ENCODE data around the gene TSC22D2. TPM values are rescaled to one million over a fixed set of nuclear protein-coding genes. Genes with fewer than 3 reads are reported as not detected.
A peak's percentile ranks its signal among the peaks of the same experiment; 100 is the strongest.

TSC22D2 gene
- total and polyA plus RNA-seq, 2 of the 4 experiments (the other 2 are of a cell fraction), result 12.2 to 20.5 TPM

- peak overlapping the region; percentile 8 for H2BK120ac ChIP-seq (ENCODE audit: low read depth, low read length)
- 0% methylated on average over 46 of the region's 68 CpGs; no CpG with 5 or more reads in 1 of the 2 experiments for WGBS, 2 experiments (ENCODE audit: extremely low coverage in 2 of 2, insufficient read length in 1 of 2)
- no peak overlapping the region for H4K8ac ChIP-seq (ENCODE audit: low read depth in 2 of 2, low read length in 2 of 2)
- no peak overlapping the region for H2AK5ac ChIP-seq (ENCODE audit: low read depth, low read length)
- peak overlapping the region; percentile 99 for H2AK9ac ChIP-seq (replicated peaks; ENCODE audit: low read depth, low read length, poor library complexity)
- ChIA-PET POLR2A (ENCODE audit: unreplicated experiment) (interaction anchor here (0.9 kb wide), 1 partner anchor 162 kb away, joined by 3 read pairs; no protein-coding TSS in a partner anchor), CTCF (interaction anchor here (0.7 to 1.9 kb wide), 5 partner anchors 39 to 183 kb away, joined by 3 to 7 read pairs (median 3); no protein-coding TSS in a partner anchor)
- H2AFZ ChIP-seq (replicated peaks; ENCODE audit: low read length, poor library complexity), result no peak overlapping the region
- BruUV-seq (replicated peaks), result no TSS peak
- no peaks in the 10 kb centered on the region for H3K9me3 ChIP-seq (ENCODE audit: control insufficient read depth, insufficient read depth, low read length)
- H3K56ac ChIP-seq (ENCODE audit: extremely low read depth, insufficient read depth, low read length), result peak overlapping the region; percentile 75
- in situ Hi-C loops (cut with MboI; ENCODE audit: low sequenced_read_pairs), result no loop called here
- peak overlapping the region; percentile 77 for H3K4ac ChIP-seq (ENCODE audit: low read depth, low read length)
- no peak overlapping the region for H2BK20ac ChIP-seq (ENCODE audit: low read depth, low read length)
- peaks cover 2% of the 10 kb centered on the region for H3K4me1 ChIP-seq (ENCODE audit: control insufficient read depth, insufficient read depth, low read length)
- dilution Hi-C loops (cut with HindIII; ENCODE audit: low sequenced_read_pairs, unreplicated experiment), result no loop called here
- DNase-seq (peak; percentile 32), ATAC-seq (ENCODE audit: low read depth) (no peak)
- peak overlapping the region; percentile 17; the same call in 1 of the 2 replicates for H4K91ac ChIP-seq (ENCODE audit: insufficient read depth, low read depth, low read length)
- H3K9ac ChIP-seq (ENCODE audit: low read depth, low read length), result peak overlapping the region; percentile 93
- H3K4me2 ChIP-seq (ENCODE audit: low read depth, low read length), result peak overlapping the region; percentile 93
- peak overlapping the region; percentile 85 for H3K14ac ChIP-seq (replicated peaks; ENCODE audit: low read depth, low read length)
- H3K4me3 ChIP-seq (ENCODE audit: insufficient read depth, low read depth, low read length), result peak overlapping the region; percentile 76
- intact Hi-C loops (cut with micrococcal nuclease), result loop anchor here (1.0 kb wide), 1 partner anchor 134 kb away; no protein-coding TSS in a partner anchor
- H3K9me1 ChIP-seq (ENCODE audit: insufficient read depth, low read length), result no peaks in the 10 kb centered on the region; the same call in 1 of the 2 replicates
- no peak overlapping the region for H4K5ac ChIP-seq (ENCODE audit: low read depth, low read length)
- H2BK15ac ChIP-seq (ENCODE audit: low read depth, low read length), result no peak overlapping the region
- TF ChIP-seq CEBPB (IDR thresholded peaks at IDR 0.05; ENCODE audit: low read depth, low read length) (no peak), BHLHE40 (IDR thresholded peaks at IDR 0.05; ENCODE audit: low read depth, low read length) (no peak), MXI1 (IDR thresholded peaks at IDR 0.05; ENCODE audit: borderline replicate concordance, low read depth, low read length) (peak; percentile 37; the same call in 1 of the 2 replicates)
- H3K23ac ChIP-seq (ENCODE audit: low read depth, low read length), result peak overlapping the region; percentile 94
- H3K18ac ChIP-seq (ENCODE audit: low read depth, low read length), result peak overlapping the region; percentile 34
- peaks cover 6% of the 10 kb centered on the region for H3K36me3 ChIP-seq (ENCODE audit: control insufficient read depth, insufficient read depth, low read length)
- peaks cover 4 to 6% of the 10 kb centered on the region in 2 experiments; a peak in 3 of 4 replicates for H3K79me1 ChIP-seq (ENCODE audit: low read depth in 1 of 2, low read length in 2 of 2)
- H2BK5ac ChIP-seq (ENCODE audit: low read depth, low read length, poor library complexity, severe bottlenecking), result peak overlapping the region; percentile 95
- peaks cover 61% of the 10 kb centered on the region for H4K20me1 ChIP-seq (ENCODE audit: insufficient read depth, low read length)
- H3K27me3 ChIP-seq (ENCODE audit: control insufficient read depth, insufficient read depth, low read length), result no peaks in the 10 kb centered on the region
- H3K27ac ChIP-seq (ENCODE audit: insufficient read depth, low read length), result peak overlapping the region; percentile 97
These were observed 2.4 kb downstream of the TSC22D2 start for GRCh38 chr3:150410311-150411105.
